ENCODE data around the gene TMEM9. TPM values are rescaled to one million over a fixed set of nuclear protein-coding genes. Genes with fewer than 3 reads are reported as not detected.
A peak's percentile ranks its signal among the peaks of the same experiment; 100 is the strongest.

The TMEM9 gene
- total RNA-seq, 4 donors from 2014 or later = 88.9 to 190 (median 133) TPM

DNA sequence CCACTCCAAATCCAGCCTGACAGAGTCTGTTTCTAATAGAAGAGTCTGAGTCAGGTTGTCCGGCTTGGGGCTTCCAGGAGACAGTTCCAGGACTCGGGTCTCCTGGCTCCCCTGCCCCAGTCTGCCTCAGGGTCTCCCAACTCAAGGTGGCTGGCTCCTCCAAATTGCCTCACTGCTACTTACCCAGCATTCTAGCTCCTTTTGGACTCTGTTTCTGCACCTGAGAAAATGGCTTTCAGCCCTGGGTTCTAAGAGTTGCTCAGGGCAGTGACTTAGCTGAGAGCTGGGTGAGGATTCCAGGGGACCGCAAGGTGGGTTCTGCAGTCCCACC is 30.8 kb upstream of the TMEM9 start:
- intact Hi-C loops (cut with DNase I) = no loop called here
- no peak for DNase-seq
- Histone ChIP-seq H3K9me3 (no peaks in the 10 kb centered on the region), H3K27ac (no peak overlapping the region), H3K4me3 (replicated peaks in 1 of 3) (no peak overlapping the region), H3K36me3 (no peaks in the 10 kb centered on the region), H3K4me1 (peaks cover 0 to 8% of the 10 kb centered on the region in 2 donors), H3K27me3 (no peaks in the 10 kb centered on the region)
- TF ChIP-seq CTCF (IDR thresholded peaks at IDR 0.05) = peak in 1 of 6 experiments; percentile 16
- TF ChIP-seq POLR2A (IDR thresholded peaks at IDR 0.05) = no peak
- whole genome bisulfite sequencing, 2 donors = 46 to 67% methylated on average over 1 to 3 of the region's 3 CpGs

DNA sequence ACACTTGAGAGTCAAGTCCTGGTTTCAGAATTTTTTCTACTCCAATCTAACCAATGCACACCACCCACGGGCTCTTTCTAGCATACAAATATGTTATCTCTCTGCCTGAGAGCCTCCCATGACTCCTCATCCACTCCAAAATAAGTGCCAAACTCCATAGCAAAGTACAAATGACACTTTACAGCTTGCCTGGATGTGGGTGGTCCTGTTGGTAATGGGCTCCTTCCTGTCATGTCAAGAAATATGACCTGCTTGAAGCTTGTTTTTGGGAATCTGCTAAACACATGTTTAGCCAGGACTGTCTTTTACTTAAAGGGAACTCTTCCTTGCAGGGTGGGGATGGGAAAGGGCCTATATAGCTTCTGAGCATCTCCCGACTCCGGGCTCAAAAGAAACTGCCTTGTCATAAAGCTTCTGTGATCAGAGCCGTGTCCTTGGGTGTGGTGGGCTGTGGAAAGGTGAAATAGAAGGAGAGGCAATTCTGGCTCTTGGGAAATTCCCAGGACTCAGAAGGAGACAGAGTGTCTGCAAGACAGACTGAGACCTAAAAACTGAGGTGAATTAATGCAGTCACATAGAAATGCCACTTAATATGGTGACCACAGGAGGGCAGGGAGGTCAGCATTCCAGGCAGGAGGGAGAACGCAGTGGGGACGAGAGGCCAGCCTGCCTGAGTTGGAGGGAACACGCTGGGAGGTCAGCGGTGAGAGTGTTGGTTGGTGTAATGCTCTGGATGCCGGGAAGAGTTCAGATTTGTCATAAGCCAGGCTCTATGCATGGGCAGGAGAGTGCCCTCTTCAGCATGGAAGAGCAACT is 30.2 kb upstream of the TMEM9 start:
- no peak overlapping the region for H3K27ac ChIP-seq
- H3K27me3 ChIP-seq = no peaks in the 10 kb centered on the region
- no peak overlapping the region for H3K4me3 ChIP-seq (replicated peaks in 1 of 3)
- WGBS, 2 donors = 41 to 44% methylated on average over 9 of the region's 9 CpGs
- H3K36me3 ChIP-seq = no peaks in the 10 kb centered on the region
- TF ChIP-seq CTCF (IDR thresholded peaks at IDR 0.05) (peak in 4 of 6 experiments; percentile 38 to 60 (median 50)), POLR2A (IDR thresholded peaks at IDR 0.05) (no peak)
- intact Hi-C loops (cut with DNase I) = loop anchor here (5.0 kb wide), 1 partner anchor 37 kb away; no protein-coding TSS in a partner anchor
- H3K4me1 ChIP-seq = peaks cover 0 to 8% of the 10 kb centered on the region in 2 donors
- H3K9me3 ChIP-seq = no peaks in the 10 kb centered on the region
- peak; percentile 48 to 60 for DNase-seq

DNA sequence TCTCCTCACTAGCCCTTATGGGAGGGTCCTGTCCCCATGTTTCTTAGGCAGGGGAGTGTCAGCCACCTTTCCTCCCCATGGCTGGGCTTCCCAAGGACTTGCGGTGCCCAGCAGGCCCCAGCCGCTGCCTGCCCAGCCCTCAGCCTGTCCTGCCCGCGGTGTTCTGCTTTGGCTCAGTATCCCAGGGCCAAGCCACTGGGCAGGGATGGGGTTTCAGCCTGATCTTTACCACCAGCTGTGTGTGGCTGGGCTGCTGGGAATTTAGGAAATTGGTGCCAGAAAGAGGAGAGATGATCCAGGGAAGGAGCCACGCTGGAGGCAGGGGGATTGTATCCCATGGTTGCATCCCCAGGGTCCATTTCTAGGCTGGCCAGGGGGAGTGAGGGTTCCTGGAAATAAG is 29.5 kb upstream of the TMEM9 start:
- no peak overlapping the region for H3K4me3 ChIP-seq (replicated peaks in 1 of 3)
- 85 to 93% methylated on average over 3 of the region's 5 CpGs for WGBS, 2 donors
- TF ChIP-seq POLR2A (IDR thresholded peaks at IDR 0.05) (no peak), CTCF (IDR thresholded peaks at IDR 0.05) (no peak)
- H3K36me3 ChIP-seq = no peaks in the 10 kb centered on the region
- intact Hi-C loops (cut with DNase I) = loop anchor here (5.0 kb wide), 1 partner anchor 36 kb away; no protein-coding TSS in a partner anchor
- peaks cover 0 to 8% of the 10 kb centered on the region in 2 donors for H3K4me1 ChIP-seq
- no peaks in the 10 kb centered on the region for H3K9me3 ChIP-seq
- no peak for DNase-seq
- no peak overlapping the region for H3K27ac ChIP-seq
- H3K27me3 ChIP-seq = no peaks in the 10 kb centered on the region

DNA sequence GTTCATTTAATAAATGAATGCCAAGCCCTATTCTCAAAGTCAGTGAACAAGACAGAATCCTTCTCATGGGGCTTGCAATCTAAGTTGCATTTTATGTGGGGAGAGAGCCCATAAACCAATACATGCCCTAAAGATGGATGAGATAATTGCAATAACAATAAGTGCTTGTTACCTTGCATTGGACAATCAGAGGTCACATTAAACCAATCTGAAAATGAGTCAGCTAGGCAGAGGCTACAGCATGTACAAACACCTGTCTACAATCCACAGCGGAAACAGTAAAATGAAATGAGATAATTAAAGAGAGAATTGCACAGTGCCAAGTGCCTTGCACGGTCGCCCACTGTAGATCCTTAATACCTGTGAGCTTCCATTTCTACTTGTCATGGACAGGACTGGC is 28.9 kb upstream of the TMEM9 start:
- Histone ChIP-seq H3K4me3 (replicated peaks in 1 of 3) (no peak overlapping the region), H3K4me1 (peaks cover 0 to 8% of the 10 kb centered on the region in 2 donors), H3K9me3 (no peaks in the 10 kb centered on the region), H3K27ac (no peak overlapping the region), H3K27me3 (no peaks in the 10 kb centered on the region), H3K36me3 (no peaks in the 10 kb centered on the region)
- TF ChIP-seq POLR2A (IDR thresholded peaks at IDR 0.05) = no peak
- no peak for TF ChIP-seq CTCF (IDR thresholded peaks at IDR 0.05)
- no peak for DNase-seq
- intact Hi-C loops (cut with DNase I) = loop anchor here (5.0 kb wide), 1 partner anchor 36 kb away; no protein-coding TSS in a partner anchor
- WGBS, 2 donors = 95 to 96% methylated on average over 3 of the region's 3 CpGs

- TF ChIP-seq CTCF (IDR thresholded peaks at IDR 0.05) = no peak
- 44 to 53% methylated on average over 2 of the region's 2 CpGs for WGBS, 2 donors
- no peak for DNase-seq
- H3K27me3 ChIP-seq = no peaks in the 10 kb centered on the region
- no peaks in the 10 kb centered on the region for H3K36me3 ChIP-seq
- intact Hi-C loops (cut with DNase I) = loop anchor here (5.0 kb wide), 1 partner anchor 34 kb away; no protein-coding TSS in a partner anchor
- no peaks in the 10 kb centered on the region for H3K9me3 ChIP-seq
- H3K4me3 ChIP-seq (replicated peaks in 1 of 3) = no peak overlapping the region
- H3K4me1 ChIP-seq = peaks cover 0 to 8% of the 10 kb centered on the region in 2 donors
- no peak overlapping the region for H3K27ac ChIP-seq
Measured at GRCh38 chr1:201181726-201182125, 27.5 kb upstream of the TMEM9 start.
